AG04449 (cell line): ENCODE measurements around the gene ENTPD6.

ENCODE experiments used
- CTCF ChIA-PET: fragments of 350-600 bp; formaldehyde crosslinking; extraction: SDS; loops from one replicate; lab custom pipeline; 2021; ENCODE audit warnings: antibody characterized with exemption; lab: Yijun Ruan, JAX
- POLR2A ChIA-PET: fragments of 400-600, 350-600 bp; formaldehyde crosslinking; extraction: SDS; loops from one replicate; lab custom pipeline; 2020; ENCODE audit warnings: antibody characterized with exemption, inconsistent platforms; lab: Yijun Ruan, JAX
- DNase-seq: peaks from one replicate; pipeline ENCODE4 v3.0.0-alpha.2; 2010; ENCODE audit warnings: low read depth, low spot score
- H3K4me3 ChIP-seq: 2 replicates; pipeline ENCODE4 v1.5.1; 2011; ENCODE audit warnings: low read depth, mild to moderate bottlenecking, control low read depth, low read length
- TF ChIP-seq, protein P1 (sequence below): IDR thresholded peaks from one replicate; pipeline ENCODE4 v1.5.1; 2011; ENCODE audit warnings: mild to moderate bottlenecking, moderate library complexity, low read length, control low read depth, inconsistent platforms; ENCODE audit not compliant: insufficient read depth; ENCODE audit errors: missing control alignments

Gene ENTPD6

DNA sequence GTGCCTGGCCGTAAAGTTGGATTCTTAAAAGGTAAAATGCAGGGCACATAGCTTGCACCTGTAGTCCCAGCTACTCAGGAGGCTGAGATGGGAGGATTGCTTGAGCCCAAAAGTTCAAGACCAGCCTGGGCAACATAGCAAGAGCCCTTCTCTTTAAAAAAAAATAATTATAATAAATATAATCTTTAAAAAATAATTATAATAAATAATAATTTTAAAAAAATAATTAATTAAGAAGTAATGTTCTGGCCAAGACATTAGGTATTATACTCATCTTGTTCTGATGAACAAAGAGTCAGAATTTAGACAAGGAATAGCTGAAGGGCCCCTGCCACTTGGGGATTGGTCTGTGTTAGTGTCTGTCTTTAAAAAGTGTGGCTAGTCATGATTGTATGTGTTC lies 13.9 kb downstream of the ENTPD6 start:
- ChIA-PET CTCF (interaction anchor here (1.6 kb wide), 1 partner anchor 17 kb away, joined by 4 read pairs; no protein-coding TSS in a partner anchor), POLR2A (no interaction called here)
- no peak for DNase-seq
- TF ChIP-seq, protein P1, sequence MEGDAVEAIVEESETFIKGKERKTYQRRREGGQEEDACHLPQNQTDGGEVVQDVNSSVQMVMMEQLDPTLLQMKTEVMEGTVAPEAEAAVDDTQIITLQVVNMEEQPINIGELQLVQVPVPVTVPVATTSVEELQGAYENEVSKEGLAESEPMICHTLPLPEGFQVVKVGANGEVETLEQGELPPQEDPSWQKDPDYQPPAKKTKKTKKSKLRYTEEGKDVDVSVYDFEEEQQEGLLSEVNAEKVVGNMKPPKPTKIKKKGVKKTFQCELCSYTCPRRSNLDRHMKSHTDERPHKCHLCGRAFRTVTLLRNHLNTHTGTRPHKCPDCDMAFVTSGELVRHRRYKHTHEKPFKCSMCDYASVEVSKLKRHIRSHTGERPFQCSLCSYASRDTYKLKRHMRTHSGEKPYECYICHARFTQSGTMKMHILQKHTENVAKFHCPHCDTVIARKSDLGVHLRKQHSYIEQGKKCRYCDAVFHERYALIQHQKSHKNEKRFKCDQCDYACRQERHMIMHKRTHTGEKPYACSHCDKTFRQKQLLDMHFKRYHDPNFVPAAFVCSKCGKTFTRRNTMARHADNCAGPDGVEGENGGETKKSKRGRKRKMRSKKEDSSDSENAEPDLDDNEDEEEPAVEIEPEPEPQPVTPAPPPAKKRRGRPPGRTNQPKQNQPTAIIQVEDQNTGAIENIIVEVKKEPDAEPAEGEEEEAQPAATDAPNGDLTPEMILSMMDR = no peak
- H3K4me3 ChIP-seq = no peak overlapping the region

DNA sequence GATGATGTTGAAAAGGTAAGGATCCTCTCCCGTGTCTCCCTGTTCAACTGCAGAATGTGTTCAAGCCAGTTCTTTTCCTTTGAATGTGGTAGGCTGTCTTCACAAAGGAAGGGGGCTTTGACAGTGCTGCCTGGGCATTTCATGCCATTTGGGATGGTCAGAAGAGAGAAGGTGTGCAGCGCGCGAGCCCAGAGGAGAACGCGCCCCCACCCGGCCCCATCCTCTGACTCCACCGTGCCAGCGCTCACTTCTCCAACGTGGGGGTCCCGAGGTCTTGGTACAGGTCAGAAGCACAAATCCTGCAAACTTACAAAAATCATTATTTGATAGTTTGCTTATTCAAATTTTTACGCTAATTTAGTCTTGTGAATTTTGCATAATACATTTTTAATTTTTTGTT lies 14.4 kb downstream of the ENTPD6 start:
- CTCF ChIA-PET = no interaction called here
- H3K4me3 ChIP-seq = no peak overlapping the region
- POLR2A ChIA-PET = no interaction called here
- no peak for DNase-seq
- TF ChIP-seq, protein P1 = no peak

DNA sequence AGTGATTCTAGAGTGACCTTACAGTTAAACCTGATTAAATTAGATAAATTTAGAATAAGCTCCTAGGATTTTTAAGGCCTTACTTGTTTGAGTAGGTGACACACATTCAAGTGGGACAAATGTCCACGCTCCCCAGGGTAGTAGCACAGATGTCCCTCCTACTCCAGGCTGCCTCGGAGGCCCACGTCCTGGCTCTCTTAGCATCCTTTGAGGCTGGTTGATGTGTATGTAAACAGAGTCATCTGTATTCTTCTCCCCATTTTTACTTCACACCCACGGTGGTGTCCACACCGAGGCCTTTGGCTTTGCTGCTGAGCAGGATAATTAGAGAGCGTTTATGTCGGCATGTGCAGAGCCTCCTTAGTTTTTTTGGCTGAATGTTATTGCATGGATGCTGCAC lies 15.8 kb downstream of the ENTPD6 start:
- DNase-seq = no peak
- TF ChIP-seq, protein P1 = no peak
- ChIA-PET CTCF (interaction anchor here (0.6 kb wide), 1 partner anchor 13 kb away, joined by 3 read pairs; no protein-coding TSS in a partner anchor), POLR2A (no interaction called here)
- no peak overlapping the region for H3K4me3 ChIP-seq

DNA sequence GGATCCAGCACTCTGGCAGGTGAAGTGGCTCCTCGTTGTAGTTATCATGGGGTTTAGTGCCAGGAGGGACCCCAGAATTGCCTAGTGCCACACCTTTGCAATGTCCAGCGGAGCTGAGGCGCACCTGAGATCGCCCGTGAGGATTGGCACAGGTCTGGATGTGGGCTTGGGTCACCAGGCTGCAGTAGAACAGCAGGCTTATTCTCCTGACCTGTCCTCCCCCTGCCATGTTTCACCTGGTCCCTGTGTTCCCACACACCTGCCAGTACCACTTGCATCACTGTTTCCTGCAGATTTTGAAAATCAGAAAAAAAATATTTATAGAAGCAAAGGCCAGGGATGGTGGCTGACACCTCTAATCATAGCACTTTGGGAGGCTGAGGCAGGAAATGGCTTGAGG lies 16.7 kb downstream of the ENTPD6 start:
- TF ChIP-seq, protein P1 = no peak
- DNase-seq = no peak
- ChIA-PET CTCF (no interaction called here), POLR2A (no interaction called here)
- H3K4me3 ChIP-seq = no peak overlapping the region

DNA sequence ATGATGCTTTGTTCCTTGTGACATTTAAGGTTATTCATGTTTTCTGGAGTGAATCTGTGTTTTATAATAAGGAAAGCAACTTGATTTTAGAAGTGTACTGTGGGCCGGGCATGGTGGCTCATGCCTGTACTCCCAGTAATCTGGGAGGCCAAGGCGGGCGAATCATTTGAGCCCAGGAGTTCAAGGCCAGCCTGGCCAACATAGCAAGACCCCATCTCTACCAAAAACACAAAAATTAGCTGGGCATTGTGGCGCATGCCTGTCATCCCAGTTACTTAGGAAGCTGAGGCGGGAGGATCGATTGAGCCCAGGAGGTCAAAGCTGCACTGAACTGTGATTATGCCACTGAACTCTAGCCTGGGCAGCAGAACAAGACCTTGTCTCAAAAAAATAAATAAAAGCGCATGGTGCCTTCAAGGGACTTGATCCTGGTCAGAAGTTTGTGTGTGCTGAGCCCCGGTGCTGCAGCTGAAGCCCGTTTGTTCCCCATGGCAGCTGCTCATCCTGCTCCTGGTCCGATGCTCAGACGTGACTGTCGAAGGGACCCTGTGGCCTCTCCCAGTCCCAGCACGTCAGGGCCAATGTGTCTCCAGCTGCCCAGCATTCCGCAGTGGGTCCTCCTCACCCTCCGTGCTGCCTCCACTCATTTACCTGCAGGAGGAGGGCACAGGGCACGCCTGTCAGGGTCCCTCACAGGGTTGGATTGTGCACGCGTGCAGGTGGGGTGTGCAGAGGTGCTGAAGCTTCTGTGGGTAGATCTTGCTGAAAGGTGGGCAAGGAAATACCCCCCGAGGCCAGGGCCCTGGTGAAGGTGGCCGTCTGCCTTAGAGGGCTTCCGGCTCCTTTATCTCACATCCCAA lies 18.3 kb downstream of the ENTPD6 start:
- CTCF ChIA-PET = no interaction called here
- POLR2A ChIA-PET = no interaction called here
- TF ChIP-seq, protein P1 = no peak
- DNase-seq = no peak
- no peak overlapping the region for H3K4me3 ChIP-seq

DNA sequence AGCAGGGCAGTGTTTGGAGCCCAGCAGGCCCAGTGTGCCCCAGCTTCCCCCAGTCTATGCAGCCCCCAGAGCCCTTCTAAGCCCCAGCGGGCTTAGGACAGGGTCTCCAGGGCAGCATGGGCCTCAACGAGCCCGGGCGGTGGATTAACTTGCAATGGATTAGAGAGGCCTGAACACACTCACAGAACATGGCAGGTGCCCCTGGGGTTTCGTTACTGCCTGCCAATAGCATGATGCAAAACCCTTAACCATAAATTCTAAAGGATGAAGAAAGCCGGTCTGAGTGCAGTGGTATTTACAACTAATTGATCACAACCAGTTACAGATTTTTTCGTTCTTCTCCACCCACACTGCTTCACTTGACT lies 18.9 kb downstream of the ENTPD6 start:
- DNase-seq = no peak
- CTCF ChIA-PET = interaction anchor here (1.0 kb wide), 1 partner anchor 36 kb away, joined by 4 read pairs; no protein-coding TSS in a partner anchor
- H3K4me3 ChIP-seq = no peak overlapping the region
- POLR2A ChIA-PET = no interaction called here
- TF ChIP-seq, protein P1 = no peak
